Mucosa of rectum (tissue), 2 donors: Measurements from ENCODE around the gene IRF4.
"Not testable (repeated sequence)": the region's sequence is repeated elsewhere in the genome, so short reads cannot be mapped to it uniquely, and the experiment has no call there.

Experiments
- H3K27ac ChIP-seq, 2 donors: one replicate each; pipeline ENCODE4 v1.7.0; 2013; ENCODE audit warnings: inconsistent platforms in 2 of 2, low read depth in 2 of 2, low read length in 2 of 2
- H3K27me3 ChIP-seq, 2 donors: one replicate each; pipeline ENCODE4 v1.7.0; 2013; ENCODE audit warnings: low read length in 2 of 2; ENCODE audit not compliant: control insufficient read depth in 2 of 2, insufficient read depth in 2 of 2
- H3K36me3 ChIP-seq, 2 donors: one replicate each; pipeline ENCODE4 v1.7.0; 2013; ENCODE audit warnings: low read length in 2 of 2; ENCODE audit not compliant: control insufficient read depth in 2 of 2, insufficient read depth in 2 of 2
- H3K4me1 ChIP-seq, 2 donors: one replicate each; pipeline ENCODE4 v1.7.0; 2013; ENCODE audit warnings: low read length in 2 of 2, mild to moderate bottlenecking in 1 of 2; ENCODE audit not compliant: control insufficient read depth in 2 of 2, insufficient read depth in 2 of 2
- H3K4me3 ChIP-seq, 2 donors: one replicate each; pipeline ENCODE4 v1.7.0; 2013; ENCODE audit warnings: low read length in 2 of 2
- H3K9ac ChIP-seq, 2 donors: one replicate each; pipeline ENCODE4 v1.7.0; 2013; ENCODE audit warnings: low read length in 2 of 2, low read depth in 1 of 2, mild to moderate bottlenecking in 1 of 2
- H3K9me3 ChIP-seq, 2 donors: one replicate each; pipeline ENCODE4 v1.7.0; 2013; ENCODE audit warnings: low read length in 2 of 2; ENCODE audit not compliant: control insufficient read depth in 2 of 2
- donor health status: healthy.
- donor health status: Normal muscosa, but diverticular disease.

IRF4 gene

GRCh38 chr6:422433-423054 is 31.0 kb downstream of the IRF4 start:
- Histone ChIP-seq H3K27ac (no peak overlapping the region), H3K4me1 (no peaks in the 10 kb centered on the region), H3K27me3 (no peaks in the 10 kb centered on the region), H3K9ac (no peak overlapping the region), H3K9me3 (no peaks in the 10 kb centered on the region), H3K4me3 (no peak overlapping the region), H3K36me3 (no peaks in the 10 kb centered on the region)

- no peaks in the 10 kb centered on the region for H3K9me3 ChIP-seq
- no peak overlapping the region for H3K27ac ChIP-seq
- no peaks in the 10 kb centered on the region for H3K36me3 ChIP-seq
- no peaks in the 10 kb centered on the region for H3K4me1 ChIP-seq
- no peaks in the 10 kb centered on the region for H3K27me3 ChIP-seq
- H3K4me3 ChIP-seq = no peak overlapping the region
- no peak overlapping the region for H3K9ac ChIP-seq
Observed at GRCh38 chr6:423055-423798, 31.7 kb downstream of the IRF4 start.

GRCh38 chr6:423799-424345 is 32.3 kb downstream of the IRF4 start:
- Histone ChIP-seq H3K4me3 (no peak overlapping the region), H3K27me3 (no peaks in the 10 kb centered on the region), H3K9me3 (no peaks in the 10 kb centered on the region), H3K4me1 (no peaks in the 10 kb centered on the region), H3K27ac (no peak overlapping the region), H3K36me3 (no peaks in the 10 kb centered on the region), H3K9ac (no peak overlapping the region)

GRCh38 chr6:424741-425417 is 33.3 kb downstream of the IRF4 start:
- Histone ChIP-seq H3K9ac (no peak overlapping the region), H3K9me3 (no peaks in the 10 kb centered on the region), H3K36me3 (no peaks in the 10 kb centered on the region), H3K27me3 (no peaks in the 10 kb centered on the region), H3K4me3 (no peak overlapping the region), H3K27ac (no peak overlapping the region), H3K4me1 (no peaks in the 10 kb centered on the region)

- not testable (repeated sequence) for H3K4me3 ChIP-seq, H3K27ac ChIP-seq, H3K4me1 ChIP-seq, H3K9ac ChIP-seq, H3K27me3 ChIP-seq, H3K36me3 ChIP-seq, H3K9me3 ChIP-seq
Observed at GRCh38 chr6:425418-425788, 33.9 kb downstream of the IRF4 start.

- H3K9me3 ChIP-seq, H3K27me3 ChIP-seq, H3K36me3 ChIP-seq, H3K27ac ChIP-seq, H3K4me3 ChIP-seq, H3K4me1 ChIP-seq, H3K9ac ChIP-seq: not testable (repeated sequence)
Observed at GRCh38 chr6:426198-426738, 34.7 kb downstream of the IRF4 start.

GRCh38 chr6:428047-428603 is 36.6 kb downstream of the IRF4 start:
- no peak overlapping the region for H3K4me3 ChIP-seq
- H3K27me3 ChIP-seq = peaks cover 0 to 2% of the 10 kb centered on the region in 2 donors
- H3K4me1 ChIP-seq = no peaks in the 10 kb centered on the region
- no peak overlapping the region for H3K27ac ChIP-seq
- no peaks in the 10 kb centered on the region for H3K36me3 ChIP-seq
- no peaks in the 10 kb centered on the region for H3K9me3 ChIP-seq
- no peak overlapping the region for H3K9ac ChIP-seq

GRCh38 chr6:429515-430121 is 38.1 kb downstream of the IRF4 start:
- H3K27me3 ChIP-seq = peaks cover 0 to 2% of the 10 kb centered on the region in 2 donors
- no peaks in the 10 kb centered on the region for H3K4me1 ChIP-seq
- H3K9ac ChIP-seq = no peak overlapping the region
- H3K36me3 ChIP-seq = no peaks in the 10 kb centered on the region
- H3K4me3 ChIP-seq = no peak overlapping the region
- no peak overlapping the region for H3K27ac ChIP-seq
- no peaks in the 10 kb centered on the region for H3K9me3 ChIP-seq

GRCh38 chr6:431504-431903 is 40.0 kb downstream of the IRF4 start:
- Histone ChIP-seq H3K4me3 (no peak overlapping the region), H3K27me3 (peaks cover 0 to 2% of the 10 kb centered on the region in 2 donors), H3K36me3 (no peaks in the 10 kb centered on the region), H3K4me1 (no peaks in the 10 kb centered on the region), H3K9me3 (no peaks in the 10 kb centered on the region), H3K9ac (no peak overlapping the region), H3K27ac (no peak overlapping the region)
